Activated T-cell treated with anti-CD3 and anti-CD28 coated beads, Interleukin-2, amount 50 U/mL, for 72 hours (primary cell): ENCODE data around the gene IQCB1. TPM values are rescaled to one million over a fixed set of nuclear protein-coding genes. Genes with fewer than 3 reads are reported as not detected.
A peak's percentile ranks its signal among the peaks of the same experiment; 100 is the strongest.

Experiments
- ATAC-seq, 2 donors: fragments of 150-1000 bp; cut with Tn5 transposase; replicated peaks in 1 of 2; 2 replicates each; pipeline ENCODE4 v1.10.0; 2021; ENCODE audit warnings: moderate library complexity in 2 of 2, mild to moderate bottlenecking in 1 of 2
- DNase-seq, 2 donors: peaks; one replicate each; pipeline ENCODE4 v3.0.0; 2021 to 2022; ENCODE audit warnings: mixed read lengths in 1 of 2
- H3K27ac Mint-ChIP-seq: one replicate; pipeline ENCODE4 v1.8.0; 2022; ENCODE audit warnings: mild to moderate bottlenecking, moderate library complexity, mixed read lengths
- H3K27me3 Mint-ChIP-seq: one replicate; pipeline ENCODE4 v1.8.0; 2022; ENCODE audit warnings: low read depth, mixed read lengths
- H3K36me3 Mint-ChIP-seq, 2 donors: one replicate each; pipeline ENCODE4 v1.8.0; 2022; ENCODE audit warnings: mixed read lengths in 2 of 2, mild to moderate bottlenecking in 1 of 2; ENCODE audit not compliant: insufficient read depth in 2 of 2
- H3K4me1 Mint-ChIP-seq: one replicate; pipeline ENCODE4 v1.8.0; 2022; ENCODE audit warnings: low read depth, mixed read lengths
- H3K4me3 Mint-ChIP-seq, 2 donors: one replicate each; pipeline ENCODE4 v1.8.0; 2022; ENCODE audit warnings: mild to moderate bottlenecking in 2 of 2, mixed read lengths in 2 of 2, moderate library complexity in 2 of 2
- H3K9me3 Mint-ChIP-seq, 2 donors: one replicate each; pipeline ENCODE4 v1.8.0; 2022; ENCODE audit warnings: mixed read lengths in 2 of 2
- total RNA-seq, 2 donors: library from RNA; stranded (reverse); gene quantifications; one replicate each; pipeline ENCODE4 v1.2.3, GENCODE V29; 2022

Gene IQCB1
- total RNA-seq, 2 donors from 2014 or later, result 42.2 to 58.6 TPM

DNA sequence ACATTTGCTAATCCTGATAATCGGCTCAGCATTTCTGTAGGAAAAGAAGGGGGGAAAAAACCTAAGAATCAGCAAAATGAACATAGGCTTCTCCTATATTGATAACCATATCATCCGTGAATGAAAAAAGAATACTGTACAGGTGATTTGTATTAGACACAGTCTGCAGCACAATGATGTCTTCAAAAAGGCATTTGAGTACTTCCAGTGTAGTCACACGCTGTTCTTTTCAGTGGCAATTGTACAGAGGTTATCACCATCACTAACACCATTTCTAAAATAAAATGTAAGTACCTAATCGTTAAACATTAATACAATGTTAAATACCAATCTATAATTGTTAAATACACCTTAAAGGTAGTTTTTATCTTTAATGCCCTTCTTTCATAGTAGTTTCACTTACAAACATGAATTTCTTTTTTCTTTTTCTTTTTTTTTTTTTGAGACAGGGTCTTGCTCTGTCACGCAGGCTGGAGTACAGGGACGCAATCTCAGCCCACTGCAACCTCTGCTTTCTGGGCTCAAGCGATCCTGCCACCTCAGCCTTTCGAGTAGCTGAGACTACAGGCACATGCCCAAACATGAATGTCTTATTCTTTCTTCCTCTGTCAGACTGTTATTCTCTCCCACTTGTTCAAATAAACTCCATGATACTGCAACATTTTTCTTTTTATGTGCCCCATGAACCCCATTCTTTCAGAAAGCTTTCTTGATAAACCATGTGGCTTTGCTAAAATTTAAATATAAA is 103.7 kb downstream of the IQCB1 start:
- H3K4me1 Mint-ChIP-seq, result peaks cover 22% of the 10 kb centered on the region
- no peaks in the 10 kb centered on the region for H3K27me3 Mint-ChIP-seq
- H3K9me3 Mint-ChIP-seq, result no peaks in the 10 kb centered on the region
- ATAC-seq (no peak), DNase-seq (no peak)
- peaks cover 0 to 3% of the 10 kb centered on the region in 2 donors for H3K36me3 Mint-ChIP-seq
- H3K27ac Mint-ChIP-seq, result no peak overlapping the region
- H3K4me3 Mint-ChIP-seq, result no peak overlapping the region

DNA sequence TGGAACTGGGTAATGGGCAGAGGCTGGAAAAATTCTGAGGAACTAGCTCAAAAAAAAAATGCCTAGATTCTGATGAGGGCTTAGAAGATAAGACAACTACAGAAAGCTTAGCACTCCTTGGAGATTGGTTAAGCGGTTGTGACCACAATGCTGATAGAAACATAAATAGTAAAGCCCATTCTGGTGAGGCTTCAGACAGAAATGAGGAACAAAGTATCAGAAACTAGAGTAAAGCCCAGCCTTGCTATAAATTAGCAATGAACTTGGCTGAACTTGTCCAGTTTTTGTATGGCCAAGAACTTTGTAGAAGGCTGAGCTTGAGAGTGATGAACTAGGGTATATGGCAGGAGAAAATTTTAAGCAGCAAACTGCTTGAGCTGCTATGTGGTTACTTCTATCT is 110.7 kb downstream of the IQCB1 start:
- no peaks in the 10 kb centered on the region for H3K27me3 Mint-ChIP-seq
- no peaks in the 10 kb centered on the region for H3K4me1 Mint-ChIP-seq
- peak overlapping the region; percentile 6 for H3K27ac Mint-ChIP-seq
- DNase-seq, result no peak
- ATAC-seq, result no peak
- H3K4me3 Mint-ChIP-seq, result no peak overlapping the region
- H3K36me3 Mint-ChIP-seq, result peaks cover 13 to 31% of the 10 kb centered on the region in 2 donors
- no peaks in the 10 kb centered on the region for H3K9me3 Mint-ChIP-seq

DNA sequence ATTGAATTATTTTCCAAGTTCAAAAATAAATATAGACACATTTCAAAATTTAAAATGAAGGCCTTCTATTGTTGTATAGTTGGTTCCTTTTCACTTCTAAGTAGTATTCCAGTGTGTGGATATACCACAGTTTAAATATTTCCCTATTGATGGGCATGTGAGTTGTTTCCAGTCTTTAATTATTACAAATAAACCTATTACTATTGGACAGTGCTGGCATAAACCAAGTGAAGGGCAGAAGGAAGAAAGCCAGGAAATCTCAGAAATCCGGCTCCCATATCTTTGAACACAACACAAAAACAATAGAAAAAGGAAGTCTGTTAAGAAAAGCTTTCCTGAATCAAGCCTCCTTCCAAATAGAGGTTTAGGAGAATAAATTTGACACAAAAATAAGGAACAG is 111.4 kb downstream of the IQCB1 start:
- ATAC-seq, result no peak
- Mint-ChIP-seq H3K4me3 (no peak overlapping the region), H3K27me3 (no peaks in the 10 kb centered on the region), H3K27ac (no peak overlapping the region), H3K9me3 (no peaks in the 10 kb centered on the region), H3K36me3 (peaks cover 13 to 32% of the 10 kb centered on the region in 2 donors), H3K4me1 (peaks cover 4% of the 10 kb centered on the region)
- no peak for DNase-seq

DNA sequence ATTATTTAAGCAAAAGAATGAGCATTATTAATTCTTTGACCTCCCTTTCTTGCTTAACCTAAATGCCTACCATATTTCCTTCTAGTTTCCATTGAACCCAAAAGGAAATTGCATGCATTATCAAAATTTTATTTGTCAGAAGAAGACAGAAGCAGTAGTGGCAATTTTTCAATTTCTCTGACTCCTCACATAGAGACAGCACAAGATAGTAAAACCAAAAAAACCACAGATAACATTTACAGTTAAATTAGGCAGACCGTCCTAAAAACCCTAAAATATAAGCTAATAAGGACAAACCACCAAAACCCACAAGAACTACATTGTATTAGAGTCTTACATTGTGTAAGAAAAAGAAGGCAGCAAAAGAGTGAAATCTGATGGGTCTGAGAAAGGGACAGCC is 112.4 kb downstream of the IQCB1 start:
- Mint-ChIP-seq H3K4me1 (peaks cover 6% of the 10 kb centered on the region), H3K36me3 (peaks cover 15 to 34% of the 10 kb centered on the region in 2 donors), H3K4me3 (no peak overlapping the region), H3K27ac (no peak overlapping the region), H3K9me3 (no peaks in the 10 kb centered on the region), H3K27me3 (no peaks in the 10 kb centered on the region)
- DNase-seq (no peak), ATAC-seq (no peak)

DNA sequence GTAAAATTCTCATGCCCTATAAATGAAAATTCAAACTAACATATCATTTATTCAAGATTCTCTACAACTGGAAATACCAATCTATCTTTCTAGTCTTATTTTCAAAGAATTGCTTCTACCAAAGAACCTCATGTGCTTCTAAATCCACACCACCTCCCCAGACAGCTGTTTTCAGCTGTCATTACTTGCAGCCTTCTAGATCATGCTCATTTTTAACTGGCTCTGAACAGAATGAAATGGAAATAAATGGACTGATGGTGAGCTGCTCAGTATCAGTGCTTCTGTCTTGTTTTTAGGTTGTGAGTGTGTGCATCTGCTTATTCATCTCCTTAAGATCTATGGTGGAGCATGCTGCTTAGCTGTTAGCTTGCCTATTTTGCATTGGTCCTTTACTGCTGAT is 114.7 kb downstream of the IQCB1 start:
- Mint-ChIP-seq H3K9me3 (no peaks in the 10 kb centered on the region), H3K4me3 (no peak overlapping the region), H3K27me3 (no peaks in the 10 kb centered on the region), H3K36me3 (peaks cover 13 to 33% of the 10 kb centered on the region in 2 donors), H3K27ac (no peak overlapping the region), H3K4me1 (peaks cover 6% of the 10 kb centered on the region)
- ATAC-seq (no peak), DNase-seq (no peak)

Other genes starting within 250 kb of the IQCB1 start
- not detected for gene FBXO40, start 241.7 kb downstream of the IQCB1 start, total RNA-seq
- 100 to 1,000 TPM; 236 to 259 TPM for gene HCLS1, start 174.2 kb downstream of the IQCB1 start, total RNA-seq
- 10 to 100 TPM; 26.5 to 33.1 TPM for gene GOLGB1, start 85.3 kb downstream of the IQCB1 start, total RNA-seq
- gene EAF2, start 149 bp upstream of the IQCB1 start, total RNA-seq, result 10 to 100 TPM; 14.2 to 17.9 TPM
- 1 to 10 TPM; 2.4 to 3.0 TPM for gene SLC15A2, start 59.3 kb upstream of the IQCB1 start, total RNA-seq
- gene ILDR1, start 187.2 kb upstream of the IQCB1 start, total RNA-seq, result under 1 TPM; 0.28 to 0.31 TPM
- 1 to 10 TPM; 2.4 to 2.5 TPM for gene CD86, start 220.3 kb upstream of the IQCB1 start, total RNA-seq